ENCODE data around the gene PLPP4. TPM values are rescaled to one million over a fixed set of nuclear protein-coding genes. Genes with fewer than 3 reads are reported as not detected.

Gene PLPP4
- total RNA-seq, 1 experiment from 2014 or later: not detected

- ChIA-PET CTCF (no interaction called here), POLR2A (ENCODE audit: unreplicated experiment) (no interaction called here)
- no TSS peak for BruUV-seq (replicated peaks)
- no peak overlapping the region for H3K4me3 ChIP-seq
- H4K20me1 ChIP-seq (ENCODE audit: insufficient read depth): no peaks in the 10 kb centered on the region
- no peaks in the 10 kb centered on the region for H3K9me3 ChIP-seq (ENCODE audit: insufficient read depth, low read depth)
- TF ChIP-seq EZH2 (IDR thresholded peaks at IDR 0.05; ENCODE audit: low read depth) (no peak), CTCF (conservative IDR thresholded peaks at IDR 0.05) (no peak)
- H3K4me2 ChIP-seq: no peak overlapping the region
- no peak overlapping the region for H2AFZ ChIP-seq
- H3K36me3 ChIP-seq (ENCODE audit: low read depth): no peaks in the 10 kb centered on the region
- H3K27ac ChIP-seq: no peak overlapping the region
- intact Hi-C loops (cut with micrococcal nuclease; ENCODE audit: unreplicated experiment): no loop called here
- H3F3A ChIP-seq (ENCODE audit: insufficient read depth, low read depth): no peaks in the 10 kb centered on the region
- no peaks in the 10 kb centered on the region for H3K4me1 ChIP-seq (replicated peaks; ENCODE audit: insufficient read depth)
- no peak for DNase-seq
- H3K79me2 ChIP-seq (ENCODE audit: low read depth): no peaks in the 10 kb centered on the region
- H3K27me3 ChIP-seq (ENCODE audit: insufficient read depth, low read depth): no peaks in the 10 kb centered on the region
- H3K9me2 ChIP-seq (ENCODE audit: insufficient read depth): no peaks in the 10 kb centered on the region
Measured at GRCh38 chr10:120584786-120585185, 127.8 kb downstream of the PLPP4 start.

GRCh38 chr10:120586471-120586872 lies 129.4 kb downstream of the PLPP4 start:
- Histone ChIP-seq H3K79me2 (ENCODE audit: low read depth) (no peaks in the 10 kb centered on the region), H3K4me3 (no peak overlapping the region), H3K27ac (no peak overlapping the region), H3K9me3 (ENCODE audit: insufficient read depth, low read depth) (no peaks in the 10 kb centered on the region), H3K4me2 (no peak overlapping the region), H3K9me2 (ENCODE audit: insufficient read depth) (no peaks in the 10 kb centered on the region), H4K20me1 (ENCODE audit: insufficient read depth) (no peaks in the 10 kb centered on the region), H3F3A (ENCODE audit: insufficient read depth, low read depth) (no peaks in the 10 kb centered on the region), H2AFZ (no peak overlapping the region), H3K27me3 (ENCODE audit: insufficient read depth, low read depth) (no peaks in the 10 kb centered on the region), H3K36me3 (ENCODE audit: low read depth) (no peaks in the 10 kb centered on the region), H3K4me1 (replicated peaks; ENCODE audit: insufficient read depth) (no peaks in the 10 kb centered on the region)
- DNase-seq: no peak
- TF ChIP-seq EZH2 (IDR thresholded peaks at IDR 0.05; ENCODE audit: low read depth) (no peak), CTCF (conservative IDR thresholded peaks at IDR 0.05) (no peak)
- ChIA-PET CTCF (no interaction called here), POLR2A (ENCODE audit: unreplicated experiment) (no interaction called here)
- BruUV-seq (replicated peaks): no TSS peak
- intact Hi-C loops (cut with micrococcal nuclease; ENCODE audit: unreplicated experiment): no loop called here

GRCh38 chr10:120587061-120587460 lies 130.0 kb downstream of the PLPP4 start:
- ChIA-PET CTCF (no interaction called here), POLR2A (ENCODE audit: unreplicated experiment) (no interaction called here)
- BruUV-seq (replicated peaks): no TSS peak

More at GRCh38 chr10:120587061-120587460, 130.0 kb downstream of the PLPP4 start:
- no peak overlapping the region for H3K4me2 ChIP-seq
- H4K20me1 ChIP-seq (ENCODE audit: insufficient read depth): no peaks in the 10 kb centered on the region
- DNase-seq: no peak
- H3K79me2 ChIP-seq (ENCODE audit: low read depth): no peaks in the 10 kb centered on the region
- no peak overlapping the region for H3K4me3 ChIP-seq
- no peaks in the 10 kb centered on the region for H3K9me3 ChIP-seq (ENCODE audit: insufficient read depth, low read depth)
- H3K27ac ChIP-seq: no peak overlapping the region
- intact Hi-C loops (cut with micrococcal nuclease; ENCODE audit: unreplicated experiment): no loop called here
- no peak overlapping the region for H2AFZ ChIP-seq
- no peaks in the 10 kb centered on the region for H3K36me3 ChIP-seq (ENCODE audit: low read depth)
- TF ChIP-seq CTCF (conservative IDR thresholded peaks at IDR 0.05) (no peak), EZH2 (IDR thresholded peaks at IDR 0.05; ENCODE audit: low read depth) (no peak)
- no peaks in the 10 kb centered on the region for H3K9me2 ChIP-seq (ENCODE audit: insufficient read depth)
- H3F3A ChIP-seq (ENCODE audit: insufficient read depth, low read depth): no peaks in the 10 kb centered on the region
- no peaks in the 10 kb centered on the region for H3K4me1 ChIP-seq (replicated peaks; ENCODE audit: insufficient read depth)
- H3K27me3 ChIP-seq (ENCODE audit: insufficient read depth, low read depth): 0 out of 2 replicates have a peak, but pooled peaks cover 3% of the 10 kb centered on the region

Measured in PC-9 (cell line).